T-helper 2 cell treated with Interferon-gamma antibody and Interleukin-4, amounts not matched to agents 5 μg/mL and 100 μg/mL, for 36 hours (primary cell): ENCODE results near the gene GNG7.

Source experiments
- DNase-seq: peaks from one replicate; pipeline ENCODE4 v3.0.0; 2021; ENCODE audit warnings: low spot score
- H3K27ac Mint-ChIP-seq: one replicate; pipeline ENCODE4 v1.8.0; 2021; ENCODE audit warnings: mild to moderate bottlenecking, mixed read lengths
- H3K27me3 Mint-ChIP-seq: one replicate; pipeline ENCODE4 v1.8.0; 2021; ENCODE audit warnings: low read depth, mixed read lengths
- H3K36me3 Mint-ChIP-seq: one replicate; pipeline ENCODE4 v1.8.0; 2021; ENCODE audit warnings: low read depth, mixed read lengths
- H3K4me1 Mint-ChIP-seq: one replicate; pipeline ENCODE4 v1.8.0; 2021; ENCODE audit warnings: low read depth, mixed read lengths
- H3K4me3 Mint-ChIP-seq: one replicate; pipeline ENCODE4 v1.8.0; 2022; ENCODE audit warnings: mild to moderate bottlenecking, moderate library complexity, mixed read lengths
- H3K9me3 Mint-ChIP-seq: one replicate; pipeline ENCODE4 v1.8.0; 2021; ENCODE audit warnings: mixed read lengths

Gene GNG7

DNA sequence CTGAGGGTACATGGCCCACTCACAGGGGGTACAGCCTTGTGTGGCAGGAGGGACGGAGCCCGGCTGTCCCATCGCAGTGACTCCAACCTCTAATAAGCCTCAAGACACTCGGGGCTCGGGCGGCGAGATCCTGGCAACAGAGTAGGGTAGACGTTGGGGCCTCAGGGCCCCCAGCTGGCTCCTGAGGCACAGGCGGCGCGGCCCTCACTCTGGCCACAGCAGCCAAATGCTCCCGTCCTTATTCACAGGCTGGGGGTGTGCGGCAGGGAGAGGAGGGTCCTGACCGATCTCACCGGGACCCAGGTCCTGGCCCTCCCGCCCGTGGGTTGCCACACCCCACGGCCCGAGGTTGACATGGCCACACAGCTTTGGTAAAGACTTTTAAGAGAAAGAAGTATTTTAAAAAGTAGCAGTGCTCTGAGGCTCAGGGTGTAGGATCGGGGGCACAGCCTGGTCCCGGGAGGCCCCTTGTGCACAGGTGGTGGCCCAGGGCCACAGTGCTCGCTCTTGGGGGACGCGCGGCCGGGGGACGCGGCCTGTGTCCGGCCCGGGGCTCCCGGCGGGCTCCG, 29.7 kb upstream of the GNG7 start:
- Mint-ChIP-seq H3K27me3 (no peaks in the 10 kb centered on the region), H3K36me3 (peaks cover 28% of the 10 kb centered on the region), H3K9me3 (no peaks in the 10 kb centered on the region), H3K4me1 (no peaks in the 10 kb centered on the region), H3K4me3 (no peak overlapping the region), H3K27ac (no peak overlapping the region)
- DNase-seq: no peak

- Mint-ChIP-seq H3K27me3 (no peaks in the 10 kb centered on the region), H3K4me1 (no peaks in the 10 kb centered on the region), H3K9me3 (no peaks in the 10 kb centered on the region), H3K36me3 (peaks cover 19% of the 10 kb centered on the region), H3K4me3 (no peak overlapping the region), H3K27ac (no peak overlapping the region)
- no peak for DNase-seq
Measured at GRCh38 chr19:2731181-2731995, 28.9 kb upstream of the GNG7 start.

DNA sequence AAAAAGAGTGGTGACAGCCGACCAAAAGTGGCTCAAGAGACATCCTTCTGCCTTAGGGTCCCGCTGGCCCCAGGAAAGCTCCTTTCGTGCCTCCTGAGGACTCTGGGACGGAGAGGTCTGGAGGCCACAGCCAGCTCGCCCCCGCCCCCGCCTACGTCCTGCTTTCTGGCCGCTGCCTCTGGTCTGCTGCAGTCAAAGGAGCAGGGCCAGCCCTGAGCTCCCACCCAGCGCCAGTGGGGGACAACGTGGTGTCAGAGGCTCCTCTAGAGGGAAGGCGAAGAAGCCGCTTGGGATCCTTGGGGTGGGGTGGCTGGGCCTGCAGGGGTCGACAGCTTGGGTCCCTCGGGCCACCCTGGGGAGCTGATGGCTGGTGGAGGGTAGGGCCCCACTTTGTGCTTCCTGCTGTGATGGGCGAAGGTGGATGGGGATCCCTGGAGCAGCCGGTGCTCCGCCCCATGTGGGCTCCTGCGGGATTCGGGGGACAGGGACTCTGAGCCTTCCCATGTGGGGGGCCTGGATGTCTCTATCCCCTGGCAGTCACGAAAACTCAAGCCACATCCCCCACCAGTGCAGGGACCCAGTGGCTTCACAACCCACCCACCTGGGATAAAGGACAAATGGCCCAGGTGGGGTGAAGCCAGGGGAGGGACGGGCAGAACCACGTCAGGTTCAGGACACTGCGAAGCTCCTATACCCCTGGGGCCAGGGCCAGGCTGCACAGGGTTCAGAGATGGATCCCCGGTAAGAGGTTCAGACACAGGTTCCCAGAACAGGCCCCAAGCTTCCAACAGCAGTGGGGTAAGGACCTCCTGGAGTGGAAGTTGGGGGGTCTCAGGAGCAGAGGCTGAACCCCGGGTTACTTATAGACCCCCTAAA, 27.7 kb upstream of the GNG7 start:
- no peak for DNase-seq
- H3K27me3 Mint-ChIP-seq: peaks cover 3% of the 10 kb centered on the region
- H3K4me1 Mint-ChIP-seq: no peaks in the 10 kb centered on the region
- peaks cover 12% of the 10 kb centered on the region for H3K36me3 Mint-ChIP-seq
- H3K27ac Mint-ChIP-seq: no peak overlapping the region
- no peaks in the 10 kb centered on the region for H3K9me3 Mint-ChIP-seq
- no peak overlapping the region for H3K4me3 Mint-ChIP-seq

- H3K27ac Mint-ChIP-seq: no peak overlapping the region
- no peaks in the 10 kb centered on the region for H3K4me1 Mint-ChIP-seq
- DNase-seq: no peak
- peaks cover 5% of the 10 kb centered on the region for H3K27me3 Mint-ChIP-seq
- no peaks in the 10 kb centered on the region for H3K9me3 Mint-ChIP-seq
- peaks cover 4% of the 10 kb centered on the region for H3K36me3 Mint-ChIP-seq
- no peak overlapping the region for H3K4me3 Mint-ChIP-seq
Measured at GRCh38 chr19:2728783-2729387, 26.4 kb upstream of the GNG7 start.

GRCh38 chr19:2727640-2727944, 25.1 kb upstream of the GNG7 start:
- Mint-ChIP-seq H3K4me1 (no peaks in the 10 kb centered on the region), H3K36me3 (no peaks in the 10 kb centered on the region), H3K27me3 (peaks cover 5% of the 10 kb centered on the region), H3K27ac (no peak overlapping the region), H3K9me3 (no peaks in the 10 kb centered on the region), H3K4me3 (no peak overlapping the region)
- no peak for DNase-seq

DNA sequence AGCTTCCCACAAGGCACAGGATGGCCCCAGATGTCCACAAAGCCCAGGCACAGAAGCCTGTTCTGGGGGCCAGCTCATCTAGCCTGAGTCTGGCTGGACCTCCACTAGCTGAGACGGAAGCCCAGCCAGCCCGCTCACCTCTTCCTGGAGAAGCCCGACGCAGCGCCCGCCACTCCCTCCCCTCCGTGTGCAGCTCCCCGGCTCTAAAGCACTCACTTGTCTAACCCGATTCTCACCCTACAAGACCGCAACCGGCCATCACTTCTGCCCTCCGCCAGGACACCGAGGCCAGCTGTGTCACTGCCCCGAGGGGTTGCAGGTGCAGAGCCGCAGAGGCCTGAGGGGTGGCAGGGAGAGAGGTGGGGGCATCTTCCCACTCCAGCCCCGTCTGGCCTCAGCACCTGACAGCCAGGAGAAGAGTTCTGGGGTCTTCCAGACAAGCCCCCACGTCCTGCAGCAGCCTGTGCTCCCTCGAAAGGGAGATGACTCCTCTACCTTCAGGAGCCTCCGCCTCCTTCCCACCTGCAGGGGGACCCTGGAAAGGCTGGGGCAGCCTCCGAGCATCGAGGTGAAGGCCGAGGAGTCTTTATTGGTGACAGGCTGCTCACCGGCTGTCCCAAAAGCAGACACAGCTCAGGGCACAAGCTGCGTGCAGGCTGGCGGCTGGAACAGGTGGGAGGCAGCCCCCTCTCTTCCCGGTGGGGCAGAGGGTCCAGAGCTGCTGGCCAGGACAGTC, 24.6 kb upstream of the GNG7 start:
- Mint-ChIP-seq H3K27me3 (peaks cover 10% of the 10 kb centered on the region), H3K4me3 (no peak overlapping the region), H3K4me1 (no peaks in the 10 kb centered on the region), H3K36me3 (no peaks in the 10 kb centered on the region), H3K9me3 (no peaks in the 10 kb centered on the region), H3K27ac (no peak overlapping the region)
- no peak for DNase-seq

DNA sequence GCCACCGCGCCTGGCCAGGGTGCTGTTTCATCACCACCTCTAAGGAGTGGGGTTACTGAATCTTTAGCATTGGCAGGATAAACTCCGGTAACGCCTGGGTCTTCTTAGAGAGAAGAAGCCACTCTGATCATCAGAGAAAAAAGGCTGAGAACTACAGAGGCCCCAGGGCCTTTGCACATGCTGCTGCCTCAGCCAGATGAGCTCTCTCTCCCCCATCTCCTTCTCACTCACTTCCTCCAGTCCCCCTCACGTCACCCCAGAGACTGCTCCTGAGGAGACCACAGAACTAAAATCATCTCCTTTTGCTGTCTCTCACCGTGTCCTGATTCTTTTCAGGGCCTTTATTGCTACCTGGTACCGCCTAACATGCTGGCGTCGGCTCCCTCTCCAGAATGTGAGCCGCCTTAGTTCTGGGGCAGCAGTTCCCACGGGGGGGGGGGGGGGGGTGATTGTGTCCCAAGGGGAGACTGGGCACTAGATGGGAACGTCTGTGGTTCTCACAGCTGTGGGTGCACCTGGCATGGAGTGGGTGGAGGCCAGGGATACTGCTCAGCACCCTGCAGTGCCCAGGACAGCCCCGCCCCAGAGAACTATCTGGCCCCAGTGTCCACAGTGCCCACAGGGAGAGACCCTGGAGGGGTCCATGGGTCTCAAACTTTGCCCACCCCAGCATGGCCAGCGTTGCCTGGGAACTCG, 23.8 kb upstream of the GNG7 start:
- peaks cover 16% of the 10 kb centered on the region for H3K27me3 Mint-ChIP-seq
- no peaks in the 10 kb centered on the region for H3K36me3 Mint-ChIP-seq
- H3K9me3 Mint-ChIP-seq: no peaks in the 10 kb centered on the region
- no peak overlapping the region for H3K4me3 Mint-ChIP-seq
- no peak overlapping the region for H3K27ac Mint-ChIP-seq
- no peak for DNase-seq
- H3K4me1 Mint-ChIP-seq: no peaks in the 10 kb centered on the region

GRCh38 chr19:2724148-2724557, 21.7 kb upstream of the GNG7 start:
- Mint-ChIP-seq H3K9me3 (no peaks in the 10 kb centered on the region), H3K27ac (no peak overlapping the region), H3K36me3 (no peaks in the 10 kb centered on the region), H3K4me3 (no peak overlapping the region), H3K4me1 (peaks cover 2% of the 10 kb centered on the region), H3K27me3 (peaks cover 23% of the 10 kb centered on the region)
- DNase-seq: no peak

GRCh38 chr19:2723747-2724146, 21.3 kb upstream of the GNG7 start:
- Mint-ChIP-seq H3K27ac (no peak overlapping the region), H3K4me1 (peaks cover 2% of the 10 kb centered on the region), H3K36me3 (no peaks in the 10 kb centered on the region), H3K4me3 (no peak overlapping the region), H3K27me3 (peaks cover 27% of the 10 kb centered on the region), H3K9me3 (no peaks in the 10 kb centered on the region)
- no peak for DNase-seq

DNA sequence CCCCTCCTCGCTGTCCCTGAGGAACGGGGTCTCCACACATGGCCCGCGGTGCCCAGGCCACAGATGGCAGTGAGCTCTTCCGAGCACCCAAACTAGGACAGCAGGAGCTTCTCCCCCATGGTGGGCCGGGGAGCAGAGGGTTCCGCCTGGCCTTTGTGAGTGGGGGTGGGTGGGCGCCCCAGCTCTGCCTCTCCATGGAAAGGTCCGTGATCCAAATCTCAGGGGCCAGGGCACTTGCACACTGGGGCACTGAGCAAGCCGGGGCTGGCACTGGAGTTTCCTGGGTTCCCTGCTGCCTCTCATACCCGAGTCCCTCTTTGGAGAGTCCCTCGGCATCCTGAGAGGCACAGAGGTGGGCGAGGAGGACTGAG, 20.8 kb upstream of the GNG7 start:
- Mint-ChIP-seq H3K4me3 (no peak overlapping the region), H3K27ac (no peak overlapping the region), H3K36me3 (no peaks in the 10 kb centered on the region), H3K9me3 (no peaks in the 10 kb centered on the region), H3K4me1 (peaks cover 2% of the 10 kb centered on the region), H3K27me3 (peaks cover 27% of the 10 kb centered on the region)
- no peak for DNase-seq

- H3K27ac Mint-ChIP-seq: no peak overlapping the region
- peaks cover 27% of the 10 kb centered on the region for H3K27me3 Mint-ChIP-seq
- no peak overlapping the region for H3K4me3 Mint-ChIP-seq
- no peak for DNase-seq
- peaks cover 2% of the 10 kb centered on the region for H3K4me1 Mint-ChIP-seq
- H3K9me3 Mint-ChIP-seq: no peaks in the 10 kb centered on the region
- no peaks in the 10 kb centered on the region for H3K36me3 Mint-ChIP-seq
Measured at GRCh38 chr19:2722541-2723344, 20.2 kb upstream of the GNG7 start.

DNA sequence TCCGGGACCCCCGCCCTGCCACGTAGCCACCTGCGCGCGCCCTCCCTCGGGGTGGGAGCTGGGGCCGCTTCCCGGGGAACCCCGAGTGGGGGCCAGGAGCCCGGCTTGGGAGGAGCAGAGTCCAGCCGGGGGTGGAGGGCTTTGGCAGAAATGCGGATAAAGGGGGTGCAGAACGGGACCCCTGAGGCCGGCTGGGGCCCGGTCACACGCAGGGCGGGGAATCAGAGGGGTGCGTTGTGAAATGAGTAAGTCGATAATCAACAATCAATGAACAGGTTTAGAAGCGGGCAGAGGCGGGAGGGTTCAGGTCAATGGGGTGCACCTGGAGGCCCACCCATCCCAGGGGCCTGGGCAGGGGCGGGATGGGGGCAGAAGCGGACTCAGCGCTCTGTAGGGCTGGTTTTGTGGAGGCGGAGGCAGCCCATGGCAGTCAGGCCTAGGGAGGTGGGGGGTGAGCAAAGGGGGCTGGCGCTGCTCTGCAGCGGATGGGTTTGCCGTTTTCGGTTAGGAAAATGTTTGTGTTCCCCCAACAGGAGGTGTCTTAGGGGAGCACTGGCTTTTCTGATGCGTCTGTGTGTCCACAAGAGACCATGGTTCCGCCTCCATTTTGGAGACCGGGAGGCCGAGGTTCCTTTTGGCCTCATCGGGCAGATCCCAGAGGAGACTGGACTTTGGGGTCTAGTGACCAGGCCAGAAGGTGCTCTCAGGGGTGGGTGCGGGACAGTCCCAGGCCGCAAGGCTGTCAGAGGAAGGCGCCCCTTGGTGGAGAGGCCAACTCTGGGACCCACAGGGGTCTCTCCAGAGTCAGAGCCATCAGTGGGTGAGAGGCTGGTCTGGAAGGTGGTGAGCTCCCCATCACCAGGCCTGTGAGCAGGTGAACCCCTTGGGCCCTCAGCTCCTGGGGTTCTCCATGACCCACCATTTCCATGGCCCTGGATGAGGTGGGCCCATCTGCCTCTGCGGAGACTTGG, 19.4 kb upstream of the GNG7 start:
- Mint-ChIP-seq H3K36me3 (no peaks in the 10 kb centered on the region), H3K27ac (no peak overlapping the region), H3K9me3 (no peaks in the 10 kb centered on the region), H3K4me1 (peaks cover 2% of the 10 kb centered on the region), H3K4me3 (peak overlapping the region; percentile 9), H3K27me3 (peaks cover 27% of the 10 kb centered on the region)
- no peak for DNase-seq
